Ecto neural progenitor cell (in vitro differentiated cells): Measurements from ENCODE around the gene PLEKHM2.
"Not testable (repeated sequence)": the region's sequence is repeated elsewhere in the genome, so short reads cannot be mapped to it uniquely, and the experiment has no call there.

Experiments used
- DNase-seq: peaks from one replicate; pipeline ENCODE4 v3.0.0-alpha.2; 2018; ENCODE audit warnings: low spot score

The PLEKHM2 gene, protein sequence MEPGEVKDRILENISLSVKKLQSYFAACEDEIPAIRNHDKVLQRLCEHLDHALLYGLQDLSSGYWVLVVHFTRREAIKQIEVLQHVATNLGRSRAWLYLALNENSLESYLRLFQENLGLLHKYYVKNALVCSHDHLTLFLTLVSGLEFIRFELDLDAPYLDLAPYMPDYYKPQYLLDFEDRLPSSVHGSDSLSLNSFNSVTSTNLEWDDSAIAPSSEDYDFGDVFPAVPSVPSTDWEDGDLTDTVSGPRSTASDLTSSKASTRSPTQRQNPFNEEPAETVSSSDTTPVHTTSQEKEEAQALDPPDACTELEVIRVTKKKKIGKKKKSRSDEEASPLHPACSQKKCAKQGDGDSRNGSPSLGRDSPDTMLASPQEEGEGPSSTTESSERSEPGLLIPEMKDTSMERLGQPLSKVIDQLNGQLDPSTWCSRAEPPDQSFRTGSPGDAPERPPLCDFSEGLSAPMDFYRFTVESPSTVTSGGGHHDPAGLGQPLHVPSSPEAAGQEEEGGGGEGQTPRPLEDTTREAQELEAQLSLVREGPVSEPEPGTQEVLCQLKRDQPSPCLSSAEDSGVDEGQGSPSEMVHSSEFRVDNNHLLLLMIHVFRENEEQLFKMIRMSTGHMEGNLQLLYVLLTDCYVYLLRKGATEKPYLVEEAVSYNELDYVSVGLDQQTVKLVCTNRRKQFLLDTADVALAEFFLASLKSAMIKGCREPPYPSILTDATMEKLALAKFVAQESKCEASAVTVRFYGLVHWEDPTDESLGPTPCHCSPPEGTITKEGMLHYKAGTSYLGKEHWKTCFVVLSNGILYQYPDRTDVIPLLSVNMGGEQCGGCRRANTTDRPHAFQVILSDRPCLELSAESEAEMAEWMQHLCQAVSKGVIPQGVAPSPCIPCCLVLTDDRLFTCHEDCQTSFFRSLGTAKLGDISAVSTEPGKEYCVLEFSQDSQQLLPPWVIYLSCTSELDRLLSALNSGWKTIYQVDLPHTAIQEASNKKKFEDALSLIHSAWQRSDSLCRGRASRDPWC

DNA sequence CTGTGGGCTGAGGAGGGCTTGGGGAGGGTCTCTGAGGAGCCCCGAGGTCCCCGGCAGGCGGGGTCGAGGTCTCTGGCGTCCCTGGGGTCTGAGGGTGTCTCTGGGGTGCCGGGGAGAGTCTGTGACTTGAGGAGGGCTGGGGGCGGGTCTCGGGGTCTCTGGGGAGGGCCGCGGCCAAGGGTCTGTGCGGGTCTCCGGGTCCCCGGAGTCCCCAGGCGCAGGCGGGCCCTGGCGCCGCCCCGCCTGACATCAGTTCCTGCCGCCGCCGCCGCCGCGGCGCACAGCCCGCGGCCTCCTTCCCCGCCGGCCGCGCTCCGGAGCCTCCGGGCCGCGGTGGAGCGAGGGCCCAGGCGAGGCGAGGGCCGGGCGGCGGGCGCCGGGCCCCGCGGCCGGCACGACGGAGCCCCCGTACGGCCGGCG, at the start of gene PLEKHM2:
Gene PLEKHM2 (plus strand): TSS at position 279 of the 420 bp plus-strand sequence. CDS start 239 bp downstream, outside the sequence.
- peak; percentile 61 for DNase-seq

DNA sequence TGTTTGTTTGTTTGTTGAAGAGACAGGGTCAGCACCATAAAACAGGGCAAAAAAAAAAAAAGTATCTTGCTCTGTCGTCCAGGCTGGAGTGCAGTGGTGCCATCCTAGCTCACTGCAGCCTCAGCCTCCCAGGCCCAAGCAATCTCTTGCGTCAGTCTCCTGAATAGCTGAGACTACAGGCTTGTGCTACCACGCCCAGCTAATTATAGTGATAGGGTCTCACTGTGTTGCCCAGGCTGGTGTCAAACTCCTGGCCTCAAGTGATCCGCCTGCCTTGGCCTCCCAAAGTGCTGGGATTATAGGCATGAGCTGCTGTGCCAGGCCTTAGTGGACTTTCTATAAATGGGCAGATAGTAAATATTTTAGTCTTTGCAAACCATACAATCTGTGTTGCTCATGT, 47.7 kb upstream of the PLEKHM2 start:
- no peak for DNase-seq

DNA sequence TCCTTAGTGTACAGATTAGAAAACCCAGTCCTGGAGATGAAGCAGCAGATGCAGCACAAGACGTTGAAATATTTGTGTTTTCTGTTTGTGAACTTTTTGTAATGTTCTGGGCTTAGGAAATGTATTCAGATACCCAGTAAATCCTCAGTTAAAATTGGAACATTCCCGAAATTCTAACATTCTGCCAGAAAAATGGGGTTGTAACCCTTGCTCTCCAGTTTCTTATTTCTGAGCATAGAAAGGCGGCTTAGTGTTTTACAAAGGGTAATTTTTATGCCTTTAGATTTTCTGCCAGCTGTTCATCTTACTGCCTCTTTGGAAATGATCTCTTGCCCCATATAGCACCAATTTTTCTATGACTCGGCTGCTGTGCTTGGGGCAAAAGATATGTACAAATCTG, 46.3 kb upstream of the PLEKHM2 start:
- no peak for DNase-seq

DNA sequence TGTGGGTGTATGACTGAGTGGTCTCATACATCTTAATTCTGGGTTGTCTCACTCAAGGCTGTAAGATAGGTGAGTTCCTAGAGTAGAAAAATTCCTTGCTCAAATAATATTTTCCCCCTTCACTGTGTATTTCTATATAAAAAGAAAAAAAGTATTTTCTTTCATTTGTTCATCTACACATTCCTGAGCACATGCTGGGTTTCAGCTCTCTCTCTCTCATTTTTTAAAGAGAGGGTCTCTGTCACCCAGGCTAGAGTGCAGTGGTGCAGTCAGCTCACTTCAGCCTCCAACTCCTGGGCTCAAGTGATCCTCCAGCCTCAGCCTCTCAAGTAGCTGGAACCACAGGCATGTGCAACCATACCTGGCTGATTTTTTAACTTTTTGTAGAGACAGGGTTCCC, 44.9 kb upstream of the PLEKHM2 start:
- DNase-seq, result no peak

DNA sequence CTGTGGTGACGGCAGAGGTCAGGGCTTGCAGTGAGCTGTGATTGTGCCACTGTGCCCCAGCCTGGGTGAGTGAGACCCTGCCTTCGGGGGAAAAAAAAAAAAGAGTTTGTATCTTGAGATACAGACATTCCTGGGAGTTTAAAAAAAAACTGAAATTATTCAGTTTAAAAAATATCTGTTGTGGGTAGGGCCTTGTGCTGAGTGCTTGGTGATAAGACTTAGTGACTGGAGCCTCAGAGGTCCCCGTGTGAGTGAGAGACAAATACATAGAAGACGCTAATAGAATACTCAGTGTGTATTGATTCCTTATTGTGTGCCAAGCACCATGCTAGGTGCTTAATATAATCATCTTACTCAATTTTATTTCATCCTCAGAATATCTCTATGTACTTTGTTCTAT, 44.2 kb upstream of the PLEKHM2 start:
- DNase-seq, result no peak

DNA sequence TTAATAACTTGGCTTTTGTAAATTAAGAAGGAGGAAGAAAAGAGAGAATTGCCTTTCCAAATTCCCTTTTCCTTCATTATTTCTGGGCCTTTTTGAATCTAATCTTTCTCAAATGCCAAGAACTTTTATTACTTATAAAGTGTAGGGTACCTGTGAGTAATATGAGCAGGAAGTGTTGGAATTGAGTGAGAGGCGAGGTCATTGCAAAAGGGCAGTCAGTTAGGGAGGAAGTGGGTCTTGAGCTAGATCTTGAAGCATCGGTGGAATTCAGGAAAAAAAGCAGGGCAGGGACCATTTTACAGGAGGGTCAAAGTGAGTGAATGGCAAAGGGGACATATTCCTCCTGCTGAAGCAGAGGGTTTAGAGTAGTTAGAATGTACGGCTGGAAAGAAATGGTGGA, 43.5 kb upstream of the PLEKHM2 start:
- no peak for DNase-seq

DNA sequence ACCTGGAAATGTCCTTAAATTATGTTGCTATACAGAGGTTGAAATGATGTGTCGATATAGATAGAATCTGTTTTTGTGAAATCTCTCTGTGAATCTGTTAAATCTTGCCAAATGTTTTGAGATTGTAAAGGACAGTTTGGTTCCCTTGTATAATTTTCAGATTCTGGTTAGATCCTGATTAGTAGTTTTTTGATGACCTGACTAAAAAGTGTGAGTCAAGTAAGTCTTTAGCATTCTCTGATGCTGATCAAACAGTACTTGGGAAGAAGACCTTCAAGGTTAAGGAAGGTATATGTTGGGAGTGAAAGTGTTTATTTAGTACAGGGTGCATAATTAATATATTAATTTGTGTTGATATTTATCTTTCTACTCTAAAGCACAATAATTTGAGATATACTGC, 34.2 kb upstream of the PLEKHM2 start:
- DNase-seq, result no peak

DNA sequence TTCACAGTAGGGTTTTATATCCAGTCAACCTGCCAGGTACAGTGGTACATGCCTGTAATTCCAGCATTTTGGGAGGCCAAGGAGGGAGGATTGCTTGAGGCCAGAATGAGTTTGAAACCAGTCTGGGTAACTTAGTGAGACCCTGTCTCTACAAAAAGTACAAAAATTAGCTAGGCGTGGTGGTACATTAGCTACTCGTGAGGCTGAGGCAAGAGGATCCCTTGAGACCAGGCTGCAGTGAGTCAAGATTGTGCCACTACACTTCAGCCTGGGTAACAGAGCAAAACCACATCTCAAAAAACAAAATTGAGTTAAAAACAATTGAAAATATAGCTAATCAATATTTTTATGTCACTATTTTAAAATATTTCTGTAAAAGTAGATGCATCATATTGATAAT, 33.7 kb upstream of the PLEKHM2 start:
- no peak for DNase-seq

DNA sequence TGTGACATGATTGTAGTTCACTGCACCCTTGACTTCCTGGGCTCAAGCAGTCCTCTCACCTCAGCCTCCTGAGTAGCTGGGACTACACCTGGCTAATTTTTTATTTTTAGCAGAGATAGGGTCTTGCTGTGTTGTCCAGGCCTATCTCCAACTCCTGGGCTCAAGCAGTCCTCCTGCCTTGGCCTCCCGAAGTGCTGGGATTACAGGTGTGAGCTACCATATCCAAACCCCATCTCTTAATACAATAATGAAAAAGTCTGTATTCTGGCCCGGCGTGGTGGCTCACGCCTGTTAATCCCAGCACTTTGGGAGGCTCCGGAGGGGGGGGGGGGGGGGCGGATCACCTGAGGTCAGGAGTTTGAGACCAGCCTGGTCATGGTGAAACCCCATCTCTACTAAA, 32.0 kb upstream of the PLEKHM2 start:
- not testable (repeated sequence) for DNase-seq

DNA sequence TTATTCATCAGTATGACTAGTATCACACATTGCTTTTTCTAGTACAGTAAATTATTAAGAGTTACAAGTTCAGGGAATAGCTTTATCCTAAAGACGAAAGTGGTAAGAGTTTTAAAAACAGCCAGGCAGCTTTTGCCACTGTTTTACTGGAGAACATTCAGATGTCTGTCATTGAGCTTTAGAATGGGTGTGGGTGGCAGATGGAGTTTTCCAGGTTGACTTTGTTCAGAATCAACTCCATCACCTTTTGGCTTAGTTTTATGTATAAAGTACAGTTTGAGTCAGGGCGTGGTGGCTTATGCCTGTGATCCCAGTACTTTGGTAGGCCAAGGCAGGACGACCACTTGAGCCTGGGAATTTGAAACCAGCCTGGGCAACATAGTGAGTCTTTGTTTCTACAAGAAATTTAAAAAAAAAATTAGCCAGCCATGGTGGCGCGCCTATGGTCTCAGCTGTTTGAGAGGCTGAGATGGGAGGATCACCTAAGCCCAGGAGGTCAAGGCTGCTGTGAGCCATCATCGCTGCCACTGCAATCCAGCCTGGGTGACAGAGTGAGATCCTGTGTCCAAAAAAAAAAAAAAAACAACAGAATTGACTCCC, 29.9 kb upstream of the PLEKHM2 start:
- DNase-seq, result no peak

DNA sequence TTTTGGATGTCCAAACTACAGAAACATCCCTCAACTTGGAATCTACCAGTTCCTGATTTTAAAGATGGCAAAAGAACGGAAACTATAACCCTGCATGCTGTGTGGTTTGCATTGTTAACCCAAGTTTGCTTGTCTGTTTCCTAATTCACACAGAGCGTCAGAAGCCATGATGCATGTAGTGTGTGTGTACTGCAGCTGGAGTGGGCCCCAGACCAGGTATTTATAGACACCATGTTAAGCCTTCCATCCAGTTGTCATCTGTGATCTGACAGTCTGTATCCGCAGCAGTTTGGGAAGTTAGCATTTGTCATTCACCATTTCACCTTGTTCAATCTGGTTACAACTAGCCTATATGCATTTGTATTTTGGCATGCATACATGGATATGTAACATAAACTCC, 27.7 kb upstream of the PLEKHM2 start:
- DNase-seq, result no peak

DNA sequence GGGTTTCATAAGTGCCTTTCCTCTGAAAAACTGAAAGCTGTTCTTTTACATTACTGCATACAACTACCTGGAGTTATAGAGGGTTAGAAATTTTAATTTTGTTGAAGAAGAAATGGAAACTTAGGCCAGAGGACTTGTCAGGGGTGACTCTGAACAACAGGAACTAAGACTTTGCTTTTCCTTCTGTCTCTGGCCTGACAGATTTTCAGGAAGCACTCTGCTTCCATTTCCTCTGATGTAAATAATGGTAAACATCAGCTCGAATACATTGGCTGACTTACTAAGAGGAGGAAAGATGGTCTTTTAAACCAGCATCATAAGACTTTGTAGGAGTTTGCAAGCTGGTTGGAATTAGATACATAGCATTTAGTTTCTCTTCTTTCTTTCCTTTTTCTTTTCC, 27.1 kb upstream of the PLEKHM2 start:
- DNase-seq, result no peak

DNA sequence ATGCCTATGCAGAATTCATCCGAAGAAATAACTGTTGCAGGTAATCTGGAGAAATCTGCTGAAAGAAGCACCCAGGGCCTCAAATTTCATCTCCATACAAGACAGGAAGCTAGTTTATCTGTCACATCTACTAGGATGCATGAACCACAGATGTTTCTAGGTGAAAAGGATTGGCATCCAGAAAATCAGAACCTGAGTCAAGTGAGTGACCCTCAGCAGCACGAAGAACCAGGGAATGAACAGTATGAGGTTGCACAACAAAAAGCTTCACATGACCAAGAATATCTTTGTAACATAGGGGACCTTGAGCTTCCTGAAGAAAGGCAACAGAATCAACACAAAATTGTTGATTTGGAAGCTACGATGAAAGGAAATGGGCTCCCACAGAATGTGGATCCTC, 24.0 kb upstream of the PLEKHM2 start:
- no peak for DNase-seq

DNA sequence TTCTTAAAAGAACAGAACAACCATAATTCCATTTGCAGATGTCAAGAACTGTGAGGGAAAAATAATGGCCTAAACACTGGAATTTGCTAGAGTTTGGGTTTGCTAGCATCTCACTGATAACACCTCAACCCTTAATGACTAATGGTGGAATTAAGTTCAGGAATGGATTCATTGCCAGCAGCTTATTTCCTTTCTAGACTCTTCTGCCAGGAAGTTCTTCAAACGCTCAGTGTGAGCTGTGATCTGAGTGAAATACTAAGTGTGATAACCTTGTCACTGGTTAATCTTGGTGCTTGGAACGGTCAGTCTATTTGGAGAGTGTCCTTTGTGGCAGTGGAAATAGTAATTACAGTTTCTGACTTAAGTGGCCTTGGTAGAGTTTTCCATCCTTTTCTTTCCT, 21.6 kb upstream of the PLEKHM2 start:
- DNase-seq, result no peak

DNA sequence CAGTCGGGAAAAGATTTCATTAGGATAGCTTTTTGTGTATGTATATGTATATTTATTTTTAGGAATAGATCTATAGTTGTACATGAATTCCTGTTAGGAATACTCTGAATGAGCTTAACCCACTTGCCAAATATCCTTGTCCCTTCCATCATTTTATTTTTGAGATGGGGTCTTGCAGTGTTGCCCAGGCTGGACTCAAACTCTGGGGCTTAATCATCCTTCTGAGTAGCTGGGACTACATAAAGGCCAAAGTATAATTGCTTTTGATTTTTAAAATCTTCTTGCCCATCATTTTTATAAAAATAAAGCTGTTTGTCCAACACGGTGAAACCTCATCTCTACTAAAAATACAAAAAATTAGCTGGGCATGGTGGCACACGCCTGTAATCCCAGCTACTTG, 20.2 kb upstream of the PLEKHM2 start:
- DNase-seq, result no peak

DNA sequence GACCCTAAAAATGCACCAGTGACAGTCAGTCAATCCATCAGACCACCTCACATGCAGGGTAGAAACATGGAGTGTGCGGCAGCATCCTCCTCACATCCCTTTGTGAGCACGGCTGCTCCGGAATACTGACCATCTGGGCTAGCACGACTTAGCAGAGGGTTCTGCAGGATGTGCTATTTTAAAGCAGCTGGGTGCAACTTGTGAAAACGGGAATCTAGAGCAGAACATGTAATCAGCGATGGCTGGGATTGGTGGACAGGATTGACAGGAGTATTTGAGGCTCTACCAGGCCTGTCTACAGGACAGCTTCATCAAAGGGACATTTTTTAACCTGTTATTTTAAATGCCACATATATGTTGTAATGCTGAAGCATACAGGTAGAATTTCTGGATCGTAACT, 16.8 kb upstream of the PLEKHM2 start:
- no peak for DNase-seq

DNA sequence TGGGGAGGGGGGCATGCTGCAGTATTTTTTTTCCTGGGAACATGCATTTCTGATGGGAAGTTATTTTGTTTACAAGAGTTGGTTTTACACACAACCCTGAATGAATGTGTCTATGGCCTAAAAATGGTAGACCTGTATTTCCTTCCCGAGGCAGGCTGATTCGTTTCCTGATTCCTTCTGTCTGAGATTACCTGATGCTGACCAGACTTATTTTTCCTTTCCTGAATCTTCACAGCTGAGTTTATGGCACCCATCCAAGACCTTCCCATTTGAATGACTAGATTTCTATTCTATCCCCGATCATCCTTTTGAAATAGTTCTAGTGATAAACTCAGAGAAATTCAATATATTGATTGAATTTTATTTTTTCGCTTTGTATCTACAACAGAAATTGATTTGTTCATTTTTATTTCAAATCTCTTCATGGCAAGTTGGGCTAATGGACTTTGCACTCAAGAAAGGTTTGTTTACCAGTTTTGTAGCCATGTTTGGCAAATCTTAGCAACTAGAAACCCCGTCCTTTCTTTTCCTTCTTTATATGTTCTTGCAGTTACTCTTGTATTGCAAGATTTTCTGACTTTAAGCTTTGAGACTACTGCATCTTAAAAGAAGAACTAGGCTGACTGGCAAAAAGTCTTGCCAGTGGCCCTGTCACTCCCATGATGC, 15.9 kb upstream of the PLEKHM2 start:
- DNase-seq, result no peak

DNA sequence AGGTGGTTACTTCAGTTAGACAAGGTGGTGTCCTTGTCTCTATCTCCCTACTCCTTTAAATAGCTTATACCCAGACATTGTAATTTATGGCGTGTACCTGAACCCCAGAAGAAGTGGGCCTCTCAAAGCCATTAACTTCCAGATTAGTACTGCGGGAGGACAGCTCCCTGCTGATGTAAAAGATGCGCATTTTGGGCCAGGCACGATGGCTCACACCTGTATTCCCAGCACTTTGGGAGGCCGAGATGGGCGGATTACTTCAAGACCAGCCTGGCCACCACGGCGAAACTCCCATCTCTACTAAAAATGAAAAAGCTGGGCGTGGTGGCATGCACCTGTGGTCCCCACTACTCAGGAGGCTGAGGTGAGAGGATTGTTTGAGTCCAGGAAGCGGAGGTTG, 15.0 kb upstream of the PLEKHM2 start:
- no peak for DNase-seq

DNA sequence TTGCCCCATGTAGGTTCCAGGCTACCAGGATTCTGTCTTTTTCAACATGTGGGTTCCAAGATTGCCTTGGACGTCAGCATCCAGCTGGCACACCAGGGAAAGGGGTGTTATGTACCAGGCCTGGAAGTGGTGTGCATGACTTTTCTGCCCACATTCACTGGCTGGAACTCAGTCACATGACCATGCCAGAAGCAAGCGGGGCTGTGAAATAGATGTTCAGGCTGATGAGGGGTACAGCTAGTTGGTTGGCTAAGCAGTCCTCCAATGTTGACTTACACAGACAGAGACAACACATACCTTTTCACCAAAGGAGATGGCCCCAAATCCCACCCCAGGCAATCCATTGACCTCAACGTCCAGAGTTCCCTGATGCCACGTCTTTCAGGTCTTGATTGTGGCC, 14.3 kb upstream of the PLEKHM2 start:
- no peak for DNase-seq

DNA sequence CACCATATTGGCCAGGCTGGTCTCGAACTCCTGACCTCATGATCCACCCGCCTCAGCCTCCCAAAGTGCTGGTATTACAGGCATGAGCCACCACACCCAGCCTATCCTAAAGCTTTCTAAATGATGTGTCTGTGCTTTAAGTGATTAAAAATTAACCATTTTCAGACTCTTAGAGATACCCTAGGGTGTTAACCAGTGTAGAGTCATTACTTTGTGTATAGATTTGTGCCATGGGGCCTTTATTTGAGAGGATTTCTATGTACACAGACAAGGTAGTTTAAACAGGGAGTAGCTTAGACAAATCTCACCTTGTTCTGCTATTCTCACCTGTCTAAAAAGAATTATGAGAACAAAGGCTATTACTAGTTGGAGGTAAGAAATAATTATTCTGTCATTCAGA, 12.7 kb upstream of the PLEKHM2 start:
- no peak for DNase-seq

DNA sequence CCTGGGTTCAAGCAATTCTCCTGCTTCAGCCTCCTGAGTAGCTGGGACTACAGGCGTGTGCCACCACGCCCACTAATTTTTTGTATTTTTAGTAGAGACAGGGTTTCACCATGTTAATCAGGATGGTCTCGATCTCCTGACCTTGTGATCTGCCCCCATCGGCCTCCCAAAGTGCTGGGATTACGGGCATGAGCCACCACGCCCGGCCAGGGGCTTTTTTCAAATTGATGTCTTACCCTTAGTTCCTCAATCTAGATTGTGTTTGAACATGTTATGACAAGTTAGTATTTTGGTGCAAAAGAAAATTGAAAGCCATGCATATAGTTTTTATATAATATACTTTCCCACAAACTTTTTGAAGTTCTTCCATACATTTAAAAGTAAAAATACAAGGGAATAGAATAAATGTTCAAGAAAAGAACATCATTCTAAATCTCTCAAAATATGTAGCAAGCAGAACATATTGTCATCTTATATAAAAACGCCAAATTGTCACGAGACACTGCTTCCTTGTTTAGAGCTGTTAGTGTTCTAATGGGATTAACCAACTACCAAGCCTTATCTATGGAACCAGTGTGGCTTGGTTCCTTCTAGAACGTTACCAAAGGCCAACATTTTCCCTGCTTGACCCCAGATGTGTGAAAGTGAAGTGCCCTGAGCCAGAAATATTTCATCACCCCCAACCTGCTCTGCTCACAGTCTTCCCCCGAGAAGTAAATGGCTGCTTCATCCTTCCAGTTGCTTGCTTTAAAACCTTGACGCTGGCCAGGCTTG, 9.5 kb upstream of the PLEKHM2 start:
- no peak for DNase-seq
